HepG2 (cell line): ENCODE data around the gene GGT7.

ENCODE experiments used
- BHLHE40 ChIP-seq: IDR thresholded peaks from 2 replicates; pipeline ENCODE4 v1.6.1; 2011; ENCODE audit warnings: low read length, improper control_type of control experiment
- MEF2D ChIP-seq: sonication (generic); formaldehyde crosslinking; IDR thresholded peaks from 2 replicates; pipeline ENCODE4 v1.5.1; 2020; ENCODE audit warnings: mild to moderate bottlenecking, missing genetic modification reagents
- MXI1 ChIP-seq: IDR thresholded peaks from 3 replicates; pipeline ENCODE4 v1.6.1; 2012; ENCODE audit warnings: low read depth, low read length, inconsistent platforms, borderline replicate concordance
- POLR2AphosphoS5 ChIP-seq: IDR thresholded peaks from 2 replicates; pipeline ENCODE4 v1.6.1; 2012; ENCODE audit warnings: low read depth, low read length
- ZNF274 ChIP-seq: sonication (generic); formaldehyde crosslinking; IDR thresholded peaks from 2 replicates; pipeline ENCODE4 v1.5.1; 2020; ENCODE audit warnings: mild to moderate bottlenecking, missing genetic modification reagents
- ZNF703 ChIP-seq: sonication (generic); formaldehyde crosslinking; IDR thresholded peaks from 2 replicates; pipeline ENCODE4 v1.5.1; 2020; ENCODE audit warnings: missing genetic modification reagents, mild to moderate bottlenecking, moderate library complexity, borderline replicate concordance
- ZSCAN12 ChIP-seq: sonication (generic); formaldehyde crosslinking; IDR thresholded peaks from 2 replicates; pipeline ENCODE4 v1.9.0; 2021; ENCODE audit warnings: mild to moderate bottlenecking, missing genetic modification reagents
- TF ChIP-seq, protein P1 (sequence below): sonication (generic); formaldehyde crosslinking; IDR thresholded peaks from 2 replicates; pipeline ENCODE4 v1.5.0; 2020; ENCODE audit warnings: mild to moderate bottlenecking, missing genetic modification reagents, moderate library complexity

DNA sequence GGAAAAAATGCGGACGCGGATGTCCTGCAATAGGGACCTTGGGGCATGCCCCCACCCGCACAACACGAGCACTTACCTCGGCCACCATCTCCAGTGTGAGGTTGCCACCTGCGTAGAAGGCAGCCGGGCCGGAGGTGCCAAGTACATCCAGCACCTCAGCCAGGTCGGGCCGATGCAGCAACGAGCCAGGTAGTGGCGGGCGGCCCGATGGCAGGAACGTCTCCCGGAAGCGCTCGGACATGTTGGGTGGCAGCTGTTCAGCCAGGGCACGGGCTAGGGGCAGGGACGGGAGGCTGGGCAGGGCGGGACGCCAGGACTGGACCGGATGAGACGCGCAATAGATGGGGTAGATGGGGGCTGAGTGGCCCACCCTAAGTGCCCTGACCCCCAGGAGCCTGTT, 13.3 kb downstream of the GGT7 start:
- TF ChIP-seq ZNF274 (CRISPR knock-in tag), result no peak
- TF ChIP-seq ZSCAN12 (CRISPR knock-in tag), result no peak
- TF ChIP-seq POLR2AphosphoS5, result no peak
- TF ChIP-seq, protein P1, sequence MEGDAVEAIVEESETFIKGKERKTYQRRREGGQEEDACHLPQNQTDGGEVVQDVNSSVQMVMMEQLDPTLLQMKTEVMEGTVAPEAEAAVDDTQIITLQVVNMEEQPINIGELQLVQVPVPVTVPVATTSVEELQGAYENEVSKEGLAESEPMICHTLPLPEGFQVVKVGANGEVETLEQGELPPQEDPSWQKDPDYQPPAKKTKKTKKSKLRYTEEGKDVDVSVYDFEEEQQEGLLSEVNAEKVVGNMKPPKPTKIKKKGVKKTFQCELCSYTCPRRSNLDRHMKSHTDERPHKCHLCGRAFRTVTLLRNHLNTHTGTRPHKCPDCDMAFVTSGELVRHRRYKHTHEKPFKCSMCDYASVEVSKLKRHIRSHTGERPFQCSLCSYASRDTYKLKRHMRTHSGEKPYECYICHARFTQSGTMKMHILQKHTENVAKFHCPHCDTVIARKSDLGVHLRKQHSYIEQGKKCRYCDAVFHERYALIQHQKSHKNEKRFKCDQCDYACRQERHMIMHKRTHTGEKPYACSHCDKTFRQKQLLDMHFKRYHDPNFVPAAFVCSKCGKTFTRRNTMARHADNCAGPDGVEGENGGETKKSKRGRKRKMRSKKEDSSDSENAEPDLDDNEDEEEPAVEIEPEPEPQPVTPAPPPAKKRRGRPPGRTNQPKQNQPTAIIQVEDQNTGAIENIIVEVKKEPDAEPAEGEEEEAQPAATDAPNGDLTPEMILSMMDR, result no peak
- no peak for TF ChIP-seq MEF2D
- TF ChIP-seq ZNF703 (CRISPR knock-in tag), result no peak
- TF ChIP-seq BHLHE40, result no peak
- no peak for TF ChIP-seq MXI1
